GM10266 (cell line): ENCODE measurements around the gene MED9.
"Not testable (repeated sequence)": the region's sequence is repeated elsewhere in the genome, so short reads cannot be mapped to it uniquely, and the experiment has no call there.

ENCODE experiments used
- DNase-seq: peaks from one replicate; pipeline ENCODE4 v3.0.0; 2012; ENCODE audit errors: extremely low spot score
- CTCF ChIP-seq: IDR thresholded peaks from 2 replicates; pipeline ENCODE4 v1.5.1; 2012; ENCODE audit warnings: mild to moderate bottlenecking, low read depth; ENCODE audit not compliant: control insufficient read depth, insufficient read depth; ENCODE audit errors: missing control alignments

MED9 gene

GRCh38 chr17:17456251-17456650 is 20.5 kb upstream of the MED9 start:
- no peak for TF ChIP-seq CTCF

GRCh38 chr17:17457680-17458079 is 19.1 kb upstream of the MED9 start:
- no peak for TF ChIP-seq CTCF
- no peak for DNase-seq

More at GRCh38 chr17:17456251-17456650, 20.5 kb upstream of the MED9 start:
- no peak for DNase-seq

- no peak for DNase-seq
- TF ChIP-seq CTCF = no peak
These were observed 16.8 kb upstream of the MED9 start for GRCh38 chr17:17460038-17460437.

DNA sequence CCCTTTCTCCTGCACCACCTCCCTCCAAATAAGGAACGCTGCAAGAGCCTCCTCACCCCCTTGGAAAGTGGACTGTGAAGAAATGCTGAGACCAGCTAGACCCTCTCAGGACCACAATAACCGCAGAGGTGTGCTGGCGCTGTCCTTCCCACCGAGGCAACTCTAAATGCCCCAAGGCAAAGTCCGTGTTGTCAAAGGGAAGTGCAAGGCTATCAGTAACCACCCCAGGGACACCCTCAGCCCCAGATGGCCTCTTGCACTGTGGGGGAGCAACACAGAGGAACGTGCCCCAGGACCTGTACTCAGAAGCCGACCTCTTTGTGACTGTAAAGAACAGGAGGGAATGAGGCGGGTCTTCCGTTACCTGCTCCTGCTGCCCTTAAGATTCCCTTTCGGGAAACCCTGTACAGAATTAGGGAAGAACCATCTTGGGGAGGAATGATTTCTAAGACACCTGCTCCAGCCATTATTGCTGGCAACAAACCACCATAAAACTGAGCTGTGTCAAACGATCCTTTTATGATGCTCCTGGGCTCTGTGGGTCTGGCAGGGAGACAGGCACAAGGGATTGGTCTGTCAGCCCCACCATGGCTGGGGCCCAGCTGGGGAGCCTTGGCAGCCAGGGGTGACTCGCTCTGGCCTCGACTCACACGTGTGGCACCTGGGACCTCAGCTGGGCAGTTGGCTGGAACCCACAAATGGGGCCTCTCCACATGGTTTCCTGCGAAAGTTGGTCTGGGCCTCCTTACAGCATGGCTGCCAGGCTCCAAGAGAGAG is 14.6 kb upstream of the MED9 start:
- TF ChIP-seq CTCF = no peak
- DNase-seq = no peak

GRCh38 chr17:17463821-17464220 is 13.0 kb upstream of the MED9 start:
- no peak for DNase-seq
- no peak for TF ChIP-seq CTCF

DNA sequence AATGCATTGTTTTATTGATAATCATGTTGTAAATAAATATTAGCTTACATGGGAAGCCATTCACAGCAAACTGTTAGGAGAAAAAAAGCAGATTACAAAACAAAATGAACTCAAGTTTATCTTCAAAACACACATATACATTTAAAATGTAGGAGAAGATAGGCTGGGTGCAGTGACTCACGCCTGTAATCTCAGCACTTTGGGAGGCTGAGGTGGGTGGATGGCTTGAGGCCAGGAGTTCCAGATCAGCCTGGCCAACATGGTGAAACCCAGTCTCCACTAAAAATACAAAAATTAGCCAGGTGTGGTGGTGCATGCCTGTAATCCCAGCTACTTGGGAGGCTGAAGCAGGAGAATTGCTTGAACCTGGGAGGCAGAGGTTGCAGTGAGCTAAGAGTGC is 10.9 kb upstream of the MED9 start:
- not testable (repeated sequence) for DNase-seq

DNA sequence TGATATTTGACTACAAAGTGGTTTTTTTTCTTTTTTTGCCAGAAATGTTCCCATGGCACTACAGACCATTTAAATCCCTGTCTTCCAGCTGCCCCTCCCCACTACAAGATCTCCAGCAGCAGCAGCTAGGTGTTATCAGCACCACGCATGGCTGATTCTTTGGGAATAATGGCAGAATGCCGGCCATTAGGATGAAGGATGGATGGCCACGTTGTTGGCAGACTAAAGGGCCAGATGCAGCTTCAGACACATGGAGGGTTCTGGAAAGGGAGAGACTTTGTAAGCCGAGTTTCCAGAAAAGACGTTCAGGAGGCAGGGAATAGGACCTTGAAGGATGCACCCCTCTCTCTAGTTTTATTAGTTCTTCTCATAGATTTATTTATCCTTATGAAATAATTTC is 10.3 kb upstream of the MED9 start:
- no peak for DNase-seq
- TF ChIP-seq CTCF = no peak

- DNase-seq = no peak
These were observed 9.8 kb upstream of the MED9 start for GRCh38 chr17:17467016-17467415.

More at GRCh38 chr17:17467016-17467415, 9.8 kb upstream of the MED9 start:
- no peak for TF ChIP-seq CTCF
